Subcutaneous abdominal adipose tissue (tissue), 5 donors: ENCODE results near the gene MLIP.

Experiments used
- H3K27ac ChIP-seq: one replicate; pipeline ENCODE4 v1.7.0; 2013; ENCODE audit warnings: low read depth, mild to moderate bottlenecking, inconsistent platforms, low read length, moderate library complexity
- H3K27me3 ChIP-seq, 5 donors: one replicate each; pipeline ENCODE4 v1.7.0; 2013; ENCODE audit warnings: low read length in 5 of 5, inconsistent platforms in 1 of 5; ENCODE audit not compliant: control insufficient read depth in 5 of 5, insufficient read depth in 4 of 5
- H3K36me3 ChIP-seq, 5 donors: one replicate each; pipeline ENCODE4 v1.7.0; 2013; ENCODE audit warnings: low read length in 5 of 5; ENCODE audit not compliant: control insufficient read depth in 5 of 5, insufficient read depth in 5 of 5
- H3K4me1 ChIP-seq, 5 donors: one replicate each; pipeline ENCODE4 v1.7.0; 2013; ENCODE audit warnings: low read length in 5 of 5, mild to moderate bottlenecking in 3 of 5, moderate library complexity in 1 of 5; ENCODE audit not compliant: control insufficient read depth in 5 of 5, insufficient read depth in 5 of 5
- H3K4me3 ChIP-seq, 5 donors: one replicate each; pipeline ENCODE4 v1.7.0; 2013; ENCODE audit warnings: low read length in 5 of 5, low read depth in 1 of 5
- H3K9ac ChIP-seq, 5 donors: one replicate each; pipeline ENCODE4 v1.7.0; 2013; ENCODE audit warnings: low read length in 5 of 5, mild to moderate bottlenecking in 4 of 5, moderate library complexity in 3 of 5
- H3K9me3 ChIP-seq, 5 donors: one replicate each; pipeline ENCODE4 v1.7.0; 2013; ENCODE audit warnings: low read length in 5 of 5; ENCODE audit not compliant: control insufficient read depth in 5 of 5
- donor health status: healthy.
- donor health status: healthy.
- donor health status: healthy.
- donor health status: healthy.
- donor health status: healthy.

Gene MLIP

DNA sequence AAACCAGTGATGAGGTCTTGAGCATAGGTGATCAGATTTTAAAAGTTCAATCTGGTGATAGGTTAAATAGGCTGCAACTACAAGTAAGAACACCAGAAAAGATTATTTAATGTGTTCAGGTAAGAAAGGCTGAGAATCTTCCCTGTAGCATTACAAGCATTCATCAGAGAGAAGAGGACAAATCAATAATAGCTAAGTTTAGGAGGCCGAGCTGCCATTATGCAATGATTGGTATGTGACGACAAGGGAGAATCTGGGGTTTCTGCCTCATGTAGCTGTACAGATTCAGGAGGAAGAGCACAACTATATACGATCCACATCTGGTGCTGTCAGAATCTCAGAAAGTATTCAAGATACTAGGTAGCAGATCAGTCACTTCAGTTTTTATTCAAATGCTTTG is 21.9 kb downstream of the MLIP start:
- no peaks in the 10 kb centered on the region for H3K27me3 ChIP-seq
- H3K9me3 ChIP-seq: no peaks in the 10 kb centered on the region
- H3K4me1 ChIP-seq: peaks cover 0 to 8% (median 0%) of the 10 kb centered on the region in 5 donors
- no peaks in the 10 kb centered on the region for H3K36me3 ChIP-seq
- no peak overlapping the region for H3K9ac ChIP-seq
- no peak overlapping the region for H3K4me3 ChIP-seq
- H3K27ac ChIP-seq: no peak overlapping the region

DNA sequence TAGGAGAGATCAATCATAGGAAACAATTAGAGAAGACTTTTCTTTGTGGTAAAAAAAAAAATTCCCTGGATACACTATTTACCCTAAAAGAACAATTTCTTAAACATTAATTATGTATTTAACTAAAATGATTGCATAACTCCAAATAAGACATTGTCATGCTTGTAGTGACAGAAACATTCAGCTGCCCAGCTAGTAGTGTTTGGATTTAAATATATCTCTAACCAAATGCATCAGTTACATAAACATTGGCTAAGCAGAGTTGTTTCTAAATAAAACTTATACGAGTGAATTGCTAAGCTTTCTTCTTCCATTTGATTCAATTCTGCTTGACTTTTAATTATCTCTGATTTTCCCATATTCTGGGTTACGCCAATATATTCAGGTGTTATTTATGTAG is 23.7 kb downstream of the MLIP start:
- Histone ChIP-seq H3K36me3 (no peaks in the 10 kb centered on the region), H3K27ac (no peak overlapping the region), H3K27me3 (no peaks in the 10 kb centered on the region), H3K4me1 (peaks cover 0 to 8% (median 0%) of the 10 kb centered on the region in 5 donors), H3K4me3 (no peak overlapping the region), H3K9ac (no peak overlapping the region), H3K9me3 (no peaks in the 10 kb centered on the region)

DNA sequence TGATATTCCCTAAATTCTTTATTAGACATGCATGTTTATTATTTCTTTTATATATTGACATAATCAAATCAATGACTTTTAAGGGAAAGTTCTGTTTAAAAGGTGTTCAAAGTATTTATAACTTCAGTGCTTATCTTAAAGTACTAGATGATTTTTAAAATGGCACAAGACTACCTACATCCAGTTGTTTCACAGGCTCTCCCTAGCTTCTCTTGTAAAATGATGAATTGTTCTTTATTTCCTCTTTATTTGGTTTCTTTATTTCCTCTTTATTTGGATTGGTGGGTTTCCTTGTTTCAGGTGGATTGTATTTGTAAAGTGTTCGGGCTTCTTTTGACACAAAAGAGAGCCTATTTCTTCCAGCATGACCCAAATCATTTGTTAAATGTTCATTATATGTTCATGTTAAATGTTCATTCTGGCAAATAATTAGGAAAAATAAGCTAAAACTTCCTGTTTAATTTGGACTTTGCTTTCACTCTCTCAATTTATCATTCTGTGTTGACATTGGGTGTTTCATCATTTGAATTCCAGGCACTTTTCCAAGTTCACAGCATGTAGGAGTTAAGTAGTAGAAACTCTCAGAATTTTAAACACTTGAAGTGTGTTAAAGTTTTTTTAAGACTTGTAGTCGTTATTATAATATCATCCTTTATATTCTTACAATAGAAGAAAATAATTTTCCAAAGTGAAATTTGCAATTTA is 24.6 kb downstream of the MLIP start:
- no peaks in the 10 kb centered on the region for H3K27me3 ChIP-seq
- peaks cover 0 to 8% (median 0%) of the 10 kb centered on the region in 5 donors for H3K4me1 ChIP-seq
- H3K27ac ChIP-seq: no peak overlapping the region
- H3K9me3 ChIP-seq: no peaks in the 10 kb centered on the region
- H3K9ac ChIP-seq: no peak overlapping the region
- H3K36me3 ChIP-seq: no peaks in the 10 kb centered on the region
- no peak overlapping the region for H3K4me3 ChIP-seq

DNA sequence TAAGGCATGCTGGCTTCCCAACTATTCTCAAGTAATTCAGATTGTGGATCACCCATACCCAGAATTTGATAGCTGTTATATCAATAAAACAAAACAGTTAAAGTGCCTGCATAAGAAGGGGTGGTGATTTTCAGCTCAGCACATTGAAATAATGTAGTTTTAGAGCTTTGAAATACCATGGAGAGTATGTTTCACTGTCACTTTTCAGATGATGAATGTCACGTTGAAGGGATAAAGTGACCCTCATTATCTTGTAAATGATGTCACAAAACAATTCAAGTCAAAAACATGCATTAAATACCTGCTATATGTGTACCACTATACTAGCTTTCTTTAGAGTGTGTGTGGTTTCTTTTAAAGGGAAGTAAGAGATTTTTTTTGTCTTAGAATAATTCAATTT is 27.6 kb downstream of the MLIP start:
- H3K27me3 ChIP-seq: no peaks in the 10 kb centered on the region
- no peaks in the 10 kb centered on the region for H3K9me3 ChIP-seq
- no peak overlapping the region for H3K4me3 ChIP-seq
- no peak overlapping the region for H3K9ac ChIP-seq
- no peaks in the 10 kb centered on the region for H3K36me3 ChIP-seq
- peaks cover 0 to 8% (median 0%) of the 10 kb centered on the region in 5 donors for H3K4me1 ChIP-seq
- no peak overlapping the region for H3K27ac ChIP-seq

DNA sequence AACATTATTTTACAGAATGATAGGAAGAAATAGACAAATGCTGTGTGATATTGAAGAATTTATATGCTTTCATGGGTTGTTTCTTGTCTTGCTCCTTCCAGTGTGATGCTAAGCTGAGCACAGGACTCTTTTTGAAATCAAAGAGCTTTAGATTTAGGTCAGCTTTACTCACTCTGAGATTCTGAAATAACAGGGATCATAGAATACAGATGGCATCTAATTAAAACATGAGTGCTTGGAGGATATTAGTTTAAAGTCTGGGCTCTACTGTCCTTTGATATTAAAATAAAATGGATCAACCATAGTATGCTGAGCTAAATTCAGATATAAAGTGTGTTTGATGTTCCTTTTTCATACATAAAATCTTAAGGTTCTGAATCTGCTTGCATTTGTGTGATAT is 29.6 kb downstream of the MLIP start:
- H3K4me1 ChIP-seq: peaks cover 0 to 5% (median 0%) of the 10 kb centered on the region in 5 donors
- H3K9ac ChIP-seq: no peak overlapping the region
- no peaks in the 10 kb centered on the region for H3K27me3 ChIP-seq
- H3K36me3 ChIP-seq: no peaks in the 10 kb centered on the region
- H3K27ac ChIP-seq: no peak overlapping the region
- H3K4me3 ChIP-seq: no peak overlapping the region
- no peaks in the 10 kb centered on the region for H3K9me3 ChIP-seq

DNA sequence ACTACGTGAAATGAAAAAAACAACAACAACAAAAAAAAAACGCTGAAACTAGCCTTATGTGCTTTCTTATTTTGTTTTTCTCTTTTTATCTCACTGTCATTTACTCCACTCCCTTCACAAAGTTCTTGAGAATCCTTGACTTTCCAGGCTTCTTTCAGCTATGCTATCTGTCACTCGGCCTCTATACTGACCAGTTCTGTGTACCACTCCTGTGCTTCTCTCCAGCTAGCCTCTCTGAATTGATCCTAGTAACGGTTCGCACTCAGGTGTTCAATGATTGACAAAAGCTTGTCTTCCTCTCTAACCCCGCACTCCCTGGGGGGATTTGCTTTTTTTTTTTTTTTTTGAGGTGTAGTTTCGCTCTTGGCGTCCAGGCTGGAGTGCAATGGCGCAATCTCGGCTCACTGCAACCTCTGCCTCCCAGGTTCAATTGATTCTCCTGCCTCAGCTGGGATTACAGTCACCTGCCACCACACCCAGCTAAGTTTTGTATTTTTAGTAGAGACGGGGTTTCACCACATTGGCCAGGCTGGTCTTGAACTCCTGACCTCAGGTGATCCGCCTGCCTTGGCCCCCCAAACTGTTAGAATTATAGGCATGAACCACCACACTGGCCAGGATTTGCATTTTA is 31.8 kb downstream of the MLIP start:
- Histone ChIP-seq H3K9ac (no peak overlapping the region), H3K36me3 (no peaks in the 10 kb centered on the region), H3K27me3 (no peaks in the 10 kb centered on the region), H3K9me3 (no peaks in the 10 kb centered on the region), H3K4me1 (no peaks in the 10 kb centered on the region), H3K4me3 (no peak overlapping the region), H3K27ac (no peak overlapping the region)

DNA sequence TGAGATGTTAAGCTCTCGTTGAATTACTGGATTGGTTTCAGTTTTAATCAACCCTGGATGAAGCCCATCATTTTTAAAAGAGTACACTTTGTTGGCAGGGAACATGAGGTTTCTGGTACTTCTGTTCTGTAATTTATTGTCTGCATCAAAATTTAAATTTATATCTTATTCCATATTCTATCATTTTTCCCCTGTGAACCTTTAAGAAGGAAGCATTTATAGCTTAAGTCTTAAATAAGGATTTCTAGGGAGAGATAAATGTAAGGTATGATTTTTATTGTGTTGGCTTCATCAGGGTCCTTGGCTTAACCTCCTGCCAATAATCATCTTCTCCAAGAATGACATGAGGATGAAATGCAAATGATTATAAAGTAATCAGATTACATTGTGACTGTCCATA is 40.6 kb downstream of the MLIP start:
- H3K9me3 ChIP-seq: no peaks in the 10 kb centered on the region
- H3K27me3 ChIP-seq: no peaks in the 10 kb centered on the region
- H3K36me3 ChIP-seq: no peaks in the 10 kb centered on the region
- H3K27ac ChIP-seq: no peak overlapping the region
- peaks cover 0 to 20% (median 0%) of the 10 kb centered on the region in 5 donors for H3K4me1 ChIP-seq
- no peak overlapping the region for H3K4me3 ChIP-seq
- no peak overlapping the region for H3K9ac ChIP-seq

DNA sequence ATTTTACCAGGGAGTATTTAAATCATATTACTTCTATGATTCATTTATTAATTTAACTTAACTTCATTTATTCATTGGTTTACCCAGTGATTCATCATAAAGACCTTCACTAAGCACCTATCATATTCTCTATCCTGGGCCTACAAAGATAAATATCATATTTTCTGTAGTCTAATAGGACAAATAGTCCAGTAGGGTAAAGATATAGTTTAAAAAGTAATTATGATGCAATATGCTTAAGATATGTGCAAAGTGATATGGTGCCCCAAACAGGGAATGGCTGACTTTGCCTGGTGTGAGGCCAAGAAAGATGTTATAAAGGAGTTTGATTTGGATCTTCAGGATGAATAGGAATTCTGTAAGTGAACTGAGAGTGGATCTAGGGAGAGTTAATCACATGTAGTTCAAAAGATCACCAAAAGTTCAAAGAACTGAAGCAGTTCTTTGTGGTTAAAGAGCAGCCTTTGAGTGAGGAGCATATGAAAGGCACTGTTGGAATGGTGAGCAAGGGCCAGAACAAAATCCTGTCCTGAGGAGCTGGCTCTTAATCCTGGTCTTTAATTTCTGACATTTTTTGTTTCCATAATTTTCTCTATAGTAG is 45.5 kb downstream of the MLIP start:
- peaks cover 0 to 20% (median 0%) of the 10 kb centered on the region in 5 donors for H3K4me1 ChIP-seq
- H3K4me3 ChIP-seq: no peak overlapping the region
- H3K9me3 ChIP-seq: no peaks in the 10 kb centered on the region
- H3K27ac ChIP-seq: no peak overlapping the region
- H3K9ac ChIP-seq: no peak overlapping the region
- H3K27me3 ChIP-seq: no peaks in the 10 kb centered on the region
- no peaks in the 10 kb centered on the region for H3K36me3 ChIP-seq

DNA sequence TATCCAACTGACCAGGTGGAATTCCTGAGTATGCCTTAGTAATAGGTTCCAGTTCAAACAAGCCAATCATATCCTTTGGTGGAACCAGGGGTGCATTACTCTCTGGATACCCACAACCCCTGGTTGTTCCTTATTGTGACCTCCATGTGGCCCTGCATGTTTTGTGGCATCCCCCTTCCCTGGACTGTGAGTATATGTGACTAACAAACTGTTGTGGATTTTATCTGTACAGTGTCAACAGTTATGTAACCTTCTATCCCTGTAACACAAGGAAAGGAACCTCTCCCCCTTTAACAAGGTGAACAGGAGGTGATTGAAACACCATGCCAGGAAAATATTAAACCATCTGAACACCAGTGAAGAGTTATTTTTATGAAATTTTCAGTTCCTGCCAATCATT is 46.2 kb downstream of the MLIP start:
- peaks cover 0 to 20% (median 0%) of the 10 kb centered on the region in 5 donors for H3K4me1 ChIP-seq
- no peaks in the 10 kb centered on the region for H3K36me3 ChIP-seq
- no peak overlapping the region for H3K9ac ChIP-seq
- no peak overlapping the region for H3K27ac ChIP-seq
- peaks cover 0 to 1% (median 0%) of the 10 kb centered on the region in 5 donors for H3K9me3 ChIP-seq
- no peaks in the 10 kb centered on the region for H3K27me3 ChIP-seq
- no peak overlapping the region for H3K4me3 ChIP-seq

DNA sequence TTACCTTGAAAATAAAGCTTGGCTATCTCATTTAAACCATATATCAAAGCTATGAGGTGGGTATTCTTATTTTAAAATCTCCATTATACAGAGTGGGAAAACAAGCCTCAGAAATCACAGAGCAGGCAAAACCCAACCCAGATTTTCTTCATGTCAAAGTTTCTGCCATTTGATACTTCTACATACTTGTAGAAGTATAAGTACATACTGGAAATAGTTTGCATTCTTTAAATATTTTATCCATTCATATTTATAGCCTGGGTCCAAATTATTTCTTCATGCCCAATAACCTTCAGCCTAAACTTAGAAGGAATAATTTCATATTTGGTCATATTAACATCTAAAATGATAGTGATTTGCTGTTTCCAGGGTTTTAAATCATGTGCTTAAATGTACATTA is 61.8 kb downstream of the MLIP start:
- Histone ChIP-seq H3K9ac (no peak overlapping the region), H3K9me3 (no peaks in the 10 kb centered on the region), H3K4me3 (no peak overlapping the region), H3K36me3 (no peaks in the 10 kb centered on the region), H3K27ac (no peak overlapping the region), H3K27me3 (no peaks in the 10 kb centered on the region), H3K4me1 (peaks cover 0 to 7% (median 0%) of the 10 kb centered on the region in 5 donors)
